GM21390 (cell line): ENCODE data around the gene SLC26A2.

Source experiments
- ATAC-seq: cut with Tn5 transposase; IDR thresholded peaks from one replicate; pipeline ENCODE4 v1.9.1; 2021; ENCODE audit not compliant: unreplicated experiment

Gene SLC26A2

GRCh38 chr5:149960272-149961185, at the start of gene SLC26A2:
SLC26A2 (plus strand) TSS chr5:149960758; CDS start chr5:149977653, 16,895 bp downstream.
- ATAC-seq: peak; percentile 98

GRCh38 chr5:149911031-149911430, 49.5 kb upstream of the SLC26A2 start:
- ATAC-seq: no peak

DNA sequence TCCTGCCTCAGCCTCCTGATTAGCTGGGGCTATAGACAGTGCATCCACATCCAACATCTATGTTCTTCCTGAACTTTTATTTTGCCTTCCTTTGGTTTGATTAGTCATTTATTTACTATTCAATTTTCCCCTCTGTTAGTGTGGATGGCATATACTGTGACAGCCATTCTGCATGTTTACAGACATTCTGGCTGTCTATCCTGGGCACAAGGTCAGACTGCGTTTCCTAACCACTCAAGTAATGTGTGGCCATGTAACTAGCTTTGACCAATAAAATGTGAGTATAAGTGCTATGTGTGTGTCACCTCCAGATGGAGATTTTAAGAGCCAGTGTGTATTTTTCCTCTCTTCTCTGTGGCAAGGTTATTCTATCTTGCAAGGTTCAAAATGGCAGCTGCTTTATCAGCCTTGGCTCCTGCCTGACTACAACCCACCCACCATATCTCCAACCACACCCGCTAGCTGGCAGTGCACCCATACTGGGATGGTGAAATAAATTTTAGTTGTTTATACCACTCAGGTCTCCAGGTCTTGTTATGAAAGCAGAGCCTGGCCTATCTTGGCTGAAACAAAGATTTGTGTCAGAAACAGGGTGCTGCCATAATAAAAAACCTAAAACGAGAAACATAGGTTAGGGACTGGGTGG, 48.2 kb upstream of the SLC26A2 start:
- ATAC-seq: no peak

DNA sequence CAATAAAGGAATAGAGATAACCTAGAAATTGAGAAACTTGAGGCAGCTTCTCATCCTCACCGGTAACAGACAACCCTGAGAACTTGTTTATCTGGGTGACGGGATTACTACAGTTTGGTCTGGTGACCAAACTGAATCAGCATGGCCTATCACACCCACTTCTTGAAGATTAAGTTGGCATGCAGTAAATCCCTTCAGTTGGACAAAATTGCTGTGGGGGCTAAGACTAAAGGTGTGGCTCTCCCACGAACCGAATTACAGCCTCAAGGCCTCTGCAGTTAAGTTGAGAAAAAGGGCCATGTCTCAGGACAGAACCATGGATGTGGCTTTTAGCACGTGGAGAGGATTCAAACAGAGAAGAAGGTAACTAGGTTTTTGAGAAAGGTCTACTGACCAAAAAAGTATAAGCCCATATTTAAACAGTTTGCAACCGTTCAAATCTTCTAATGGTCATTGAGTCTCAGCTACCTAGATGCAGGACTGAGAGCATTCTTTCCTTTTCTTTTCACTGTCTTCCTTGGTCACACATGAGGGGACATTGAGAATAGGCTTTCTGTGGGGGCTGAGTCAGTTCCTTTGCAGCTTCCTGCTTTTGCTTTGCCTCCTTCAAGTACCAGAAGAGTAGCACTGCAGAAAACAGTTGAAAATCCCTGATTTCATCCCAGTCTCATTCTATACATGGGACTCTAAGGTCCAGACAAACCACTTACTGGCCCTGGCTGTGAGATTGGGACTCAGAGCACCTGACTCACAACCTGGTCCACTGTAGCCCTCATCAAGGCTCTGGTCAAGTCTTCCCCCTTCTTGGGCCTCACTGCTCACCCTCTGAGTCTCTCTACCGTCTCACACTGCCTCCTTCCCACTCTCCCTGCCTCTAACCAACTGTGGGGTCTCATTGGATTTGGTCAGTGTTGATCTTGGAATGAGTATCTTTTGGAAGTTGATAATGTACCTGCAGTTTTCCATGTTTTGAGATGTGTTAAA, 46.8 kb upstream of the SLC26A2 start:
- no peak for ATAC-seq

DNA sequence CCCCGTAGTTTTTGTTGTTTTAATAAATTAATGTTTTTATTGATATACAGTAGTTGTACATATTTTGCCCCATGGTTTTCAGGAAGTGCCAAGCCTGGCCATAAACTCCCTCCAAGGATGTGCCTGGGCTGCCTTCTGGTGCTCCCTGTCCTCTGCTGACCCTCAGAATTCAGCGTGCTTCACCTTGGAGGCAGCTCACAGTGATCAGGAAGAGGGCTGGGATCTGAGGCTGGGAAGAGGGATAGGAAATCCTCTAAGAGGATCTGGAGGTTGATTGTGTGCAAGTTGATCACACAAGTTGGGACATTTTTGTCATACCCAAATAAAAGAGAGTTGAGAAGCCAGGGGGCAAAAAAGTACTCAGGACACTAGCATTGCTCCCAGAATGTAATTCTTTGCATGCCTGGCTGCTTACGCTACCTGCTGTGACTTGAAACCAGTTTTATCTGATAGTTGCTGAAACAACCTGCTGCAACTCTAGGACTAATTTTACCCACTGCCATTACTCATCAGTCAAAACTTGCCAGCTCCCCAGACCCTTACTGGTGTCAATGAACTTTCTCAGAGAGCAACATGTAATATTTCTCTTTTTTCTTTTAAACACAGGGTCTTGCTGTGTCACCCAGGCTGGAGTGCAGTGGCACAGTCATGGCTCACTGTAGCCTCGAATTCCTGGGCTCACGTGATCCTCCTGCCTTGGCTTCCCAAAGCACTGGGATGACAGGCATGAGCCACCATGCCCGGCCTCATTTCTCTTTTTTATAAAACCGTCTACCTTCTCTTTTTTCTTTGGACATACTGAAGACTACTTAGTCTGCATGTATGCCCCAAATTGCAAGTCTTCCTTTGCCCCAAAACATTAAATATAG, 44.9 kb upstream of the SLC26A2 start:
- ATAC-seq: no peak

DNA sequence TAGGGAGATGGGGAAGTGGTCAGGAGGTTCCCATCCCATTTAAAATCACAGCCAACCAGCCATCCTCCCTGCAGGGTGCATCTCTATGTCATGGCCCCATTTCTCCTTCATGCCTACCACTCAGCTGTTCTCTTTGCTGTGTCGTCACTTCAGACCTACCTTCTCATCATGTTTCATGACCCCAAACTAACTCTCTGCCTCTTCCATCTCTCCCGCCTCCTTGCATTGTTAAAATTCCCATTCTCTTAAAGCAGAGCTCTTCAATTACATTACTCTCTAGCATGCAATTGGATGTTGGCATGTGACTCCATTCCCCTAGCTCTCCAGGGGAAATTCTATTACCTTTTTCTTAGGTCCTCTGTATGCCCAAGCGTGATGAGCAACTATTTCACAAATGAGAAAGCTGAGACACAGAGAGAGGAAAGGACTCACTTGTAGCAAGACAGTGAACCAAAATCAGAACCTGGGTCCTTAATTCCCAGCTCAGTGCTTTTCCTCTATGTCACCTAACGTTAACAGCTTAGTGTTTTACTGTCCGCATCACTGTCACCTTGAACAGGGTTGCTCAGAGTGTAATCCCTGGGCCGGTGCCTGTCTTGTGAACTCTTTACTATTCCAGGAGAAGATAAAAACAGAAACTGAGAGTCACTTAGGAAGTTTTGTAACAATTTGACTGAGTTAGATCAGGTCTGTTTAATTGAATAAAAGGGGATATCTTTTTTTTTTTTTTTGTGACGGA, 44.1 kb upstream of the SLC26A2 start:
- ATAC-seq: no peak

GRCh38 chr5:149917073-149917676, 43.4 kb upstream of the SLC26A2 start:
- ATAC-seq: no peak

- ATAC-seq: no peak
Observed at GRCh38 chr5:149921597-149921996, 39.0 kb upstream of the SLC26A2 start.

DNA sequence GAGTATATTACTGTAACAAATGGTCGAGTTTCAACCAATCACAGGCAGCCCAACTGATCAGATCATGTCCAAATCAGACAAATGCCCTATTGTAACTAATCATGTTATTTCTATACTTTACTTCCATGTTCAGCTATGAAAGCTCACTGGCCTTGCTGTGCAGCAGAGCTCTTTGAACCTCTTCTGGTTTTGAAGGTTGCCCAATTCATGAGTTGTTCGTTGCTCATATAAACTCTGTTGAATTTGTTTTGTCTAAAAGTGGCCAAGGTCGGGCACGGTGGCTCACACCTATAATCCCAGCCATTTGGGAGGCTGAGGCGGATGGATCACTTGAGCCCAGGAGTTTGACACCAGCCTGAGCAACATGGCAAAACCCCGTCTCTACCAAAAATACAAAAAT, 37.6 kb upstream of the SLC26A2 start:
- ATAC-seq: no peak

GRCh38 chr5:149924486-149924885, 36.1 kb upstream of the SLC26A2 start:
- no peak for ATAC-seq

- no peak for ATAC-seq
Observed at GRCh38 chr5:149930043-149930748, 30.4 kb upstream of the SLC26A2 start.

- ATAC-seq: no peak
Observed at GRCh38 chr5:149930749-149931574, 29.6 kb upstream of the SLC26A2 start.

GRCh38 chr5:149931992-149932436, 28.5 kb upstream of the SLC26A2 start:
- no peak for ATAC-seq

- ATAC-seq: no peak
Observed at GRCh38 chr5:149932445-149933350, 27.9 kb upstream of the SLC26A2 start.

DNA sequence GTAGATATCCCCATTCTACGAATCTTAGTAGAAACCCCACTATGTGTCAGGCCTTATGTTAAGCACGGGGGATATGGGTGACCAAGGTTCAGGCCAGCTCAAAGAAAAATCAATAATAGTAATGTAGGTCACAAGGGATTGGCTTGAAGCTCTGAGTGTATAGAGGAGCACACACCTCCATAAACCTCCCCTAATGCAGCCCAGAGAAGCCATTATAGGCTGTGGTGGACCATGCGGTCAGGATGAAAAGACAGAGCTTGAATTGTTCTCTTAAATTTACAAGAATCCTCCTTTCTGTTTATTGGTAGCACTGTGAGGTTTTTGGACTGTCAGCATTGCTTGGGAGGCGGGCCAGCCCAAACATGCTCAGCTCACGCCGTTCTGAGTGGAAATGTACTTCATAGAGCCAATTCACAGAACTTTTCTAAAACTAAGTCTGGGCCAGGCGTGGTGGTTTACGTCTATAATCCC, 25.1 kb upstream of the SLC26A2 start:
- no peak for ATAC-seq

GRCh38 chr5:149936044-149936699, 24.4 kb upstream of the SLC26A2 start:
- ATAC-seq: no peak
